Epithelial cell of esophagus (primary cell): ENCODE results near the gene SRGAP1.

ENCODE experiments used
- DNase-seq: peaks from one replicate; pipeline ENCODE4 v3.0.0; 2010; ENCODE audit warnings: low read depth
- H3K4me3 ChIP-seq: 2 replicates; pipeline ENCODE4 v1.5.1; 2011; ENCODE audit warnings: mild to moderate bottlenecking, low read length, control low read depth
- TF ChIP-seq, protein P1 (sequence below): IDR thresholded peaks from 2 replicates; pipeline ENCODE4 v1.5.1; 2011; ENCODE audit warnings: low read depth, mild to moderate bottlenecking, low read length, control low read depth, inconsistent platforms; ENCODE audit not compliant: insufficient read depth; ENCODE audit errors: missing control alignments

SRGAP1 gene

DNA sequence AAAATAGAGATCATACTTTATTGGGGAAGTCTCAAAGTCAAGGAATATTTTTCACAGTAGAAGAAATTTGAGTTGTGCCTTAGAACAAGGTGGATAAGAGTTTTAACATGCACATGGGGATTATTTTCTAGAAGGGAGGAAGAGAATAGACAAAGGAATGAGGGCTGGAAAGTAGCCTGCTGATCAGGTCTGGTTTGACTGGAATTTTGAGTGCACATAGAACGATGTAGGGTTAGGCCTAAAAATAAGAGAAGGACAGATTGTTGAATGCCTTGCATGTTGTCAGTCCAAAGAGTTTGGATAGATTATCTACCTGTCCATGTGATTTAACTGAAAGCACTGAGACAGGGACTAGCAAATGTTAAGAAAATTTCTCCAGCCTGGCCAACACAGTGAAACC lies 87.2 kb downstream of the SRGAP1 start:
- H3K4me3 ChIP-seq = no peak overlapping the region
- DNase-seq = peak; percentile 49
- TF ChIP-seq, protein P1, sequence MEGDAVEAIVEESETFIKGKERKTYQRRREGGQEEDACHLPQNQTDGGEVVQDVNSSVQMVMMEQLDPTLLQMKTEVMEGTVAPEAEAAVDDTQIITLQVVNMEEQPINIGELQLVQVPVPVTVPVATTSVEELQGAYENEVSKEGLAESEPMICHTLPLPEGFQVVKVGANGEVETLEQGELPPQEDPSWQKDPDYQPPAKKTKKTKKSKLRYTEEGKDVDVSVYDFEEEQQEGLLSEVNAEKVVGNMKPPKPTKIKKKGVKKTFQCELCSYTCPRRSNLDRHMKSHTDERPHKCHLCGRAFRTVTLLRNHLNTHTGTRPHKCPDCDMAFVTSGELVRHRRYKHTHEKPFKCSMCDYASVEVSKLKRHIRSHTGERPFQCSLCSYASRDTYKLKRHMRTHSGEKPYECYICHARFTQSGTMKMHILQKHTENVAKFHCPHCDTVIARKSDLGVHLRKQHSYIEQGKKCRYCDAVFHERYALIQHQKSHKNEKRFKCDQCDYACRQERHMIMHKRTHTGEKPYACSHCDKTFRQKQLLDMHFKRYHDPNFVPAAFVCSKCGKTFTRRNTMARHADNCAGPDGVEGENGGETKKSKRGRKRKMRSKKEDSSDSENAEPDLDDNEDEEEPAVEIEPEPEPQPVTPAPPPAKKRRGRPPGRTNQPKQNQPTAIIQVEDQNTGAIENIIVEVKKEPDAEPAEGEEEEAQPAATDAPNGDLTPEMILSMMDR = no peak

DNA sequence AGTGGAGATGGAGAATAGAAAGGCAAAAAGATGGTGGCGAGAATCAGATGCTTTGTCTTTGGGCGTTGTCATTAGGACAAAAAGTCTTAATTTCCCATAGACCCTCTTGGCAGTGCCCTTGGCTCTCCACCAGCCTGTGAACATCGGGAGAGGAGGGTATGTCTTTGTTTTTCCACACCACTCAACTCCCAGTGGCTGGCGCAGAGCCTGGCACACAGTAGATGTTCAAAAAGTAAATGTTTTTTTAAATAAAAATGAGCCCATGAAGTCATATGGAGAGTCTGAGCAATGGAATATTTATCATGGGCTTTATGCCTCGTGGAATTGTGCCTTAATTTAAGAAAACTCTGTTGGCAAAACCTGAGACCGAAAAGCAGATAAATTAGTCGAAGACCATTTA lies 90.4 kb downstream of the SRGAP1 start:
- TF ChIP-seq, protein P1 = no peak
- H3K4me3 ChIP-seq = no peak overlapping the region
- DNase-seq = no peak

DNA sequence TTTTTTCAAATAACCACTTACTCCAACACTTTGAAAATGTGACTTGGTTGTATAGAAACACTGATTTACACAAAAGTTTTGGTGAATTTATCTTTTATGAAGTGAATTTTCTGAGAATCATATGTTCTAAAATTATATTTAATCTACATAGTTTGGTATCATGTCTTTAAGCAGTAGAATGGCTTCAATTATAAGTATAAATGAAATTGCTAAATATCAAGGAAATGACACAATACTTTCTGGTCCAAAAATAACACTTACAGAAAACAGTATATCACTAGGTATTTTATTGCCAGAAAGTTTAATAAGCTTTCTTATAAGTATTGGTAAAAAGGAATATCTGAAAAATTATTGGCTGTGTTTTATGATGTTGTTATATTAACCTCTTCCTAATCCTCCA lies 90.9 kb downstream of the SRGAP1 start:
- TF ChIP-seq, protein P1 = no peak
- no peak for DNase-seq
- no peak overlapping the region for H3K4me3 ChIP-seq

DNA sequence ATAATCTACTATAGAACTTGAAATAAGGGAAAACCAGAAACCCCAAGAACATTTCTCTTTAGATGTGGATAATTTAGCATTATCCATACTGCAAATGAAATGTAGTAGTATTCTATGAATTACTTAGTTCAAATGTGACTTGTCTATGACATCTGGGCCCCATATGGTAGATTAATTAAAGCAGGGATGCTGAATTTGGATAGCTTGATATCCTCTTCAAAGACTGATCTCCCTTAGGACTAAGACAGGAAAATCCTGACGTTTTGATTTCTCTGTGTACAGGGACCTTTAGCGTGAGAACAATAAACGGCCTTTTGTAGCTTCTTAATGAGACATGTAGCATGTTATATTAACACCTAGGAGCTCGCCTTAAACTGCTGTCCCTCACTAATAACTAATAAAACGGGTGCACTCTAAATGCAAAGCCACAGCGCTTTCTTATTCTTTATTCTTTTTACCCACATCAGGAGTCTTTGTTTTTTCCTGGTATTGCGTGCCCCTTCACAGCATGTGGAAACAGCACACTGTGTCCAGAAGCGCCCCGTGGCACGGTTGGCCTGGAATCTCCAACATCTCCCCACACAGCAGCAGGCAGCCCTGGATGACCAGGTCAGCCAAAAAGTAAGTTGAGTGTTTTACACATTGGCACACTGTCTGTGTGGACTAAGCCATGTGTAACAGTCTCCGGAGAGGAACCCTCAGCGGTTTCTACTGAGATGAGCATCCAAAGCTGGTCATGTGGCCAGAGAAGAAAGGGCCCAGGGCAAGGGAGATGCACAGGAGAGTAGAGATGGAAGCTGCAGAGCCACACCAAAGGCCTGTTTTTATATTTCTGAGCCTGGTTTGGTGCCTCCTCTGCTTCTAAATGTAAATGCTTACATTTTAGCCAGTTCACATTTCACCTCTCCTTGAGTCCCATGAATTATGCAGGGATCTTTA lies 93.1 kb downstream of the SRGAP1 start:
- TF ChIP-seq, protein P1 = no peak
- H3K4me3 ChIP-seq = no peak overlapping the region
- no peak for DNase-seq

DNA sequence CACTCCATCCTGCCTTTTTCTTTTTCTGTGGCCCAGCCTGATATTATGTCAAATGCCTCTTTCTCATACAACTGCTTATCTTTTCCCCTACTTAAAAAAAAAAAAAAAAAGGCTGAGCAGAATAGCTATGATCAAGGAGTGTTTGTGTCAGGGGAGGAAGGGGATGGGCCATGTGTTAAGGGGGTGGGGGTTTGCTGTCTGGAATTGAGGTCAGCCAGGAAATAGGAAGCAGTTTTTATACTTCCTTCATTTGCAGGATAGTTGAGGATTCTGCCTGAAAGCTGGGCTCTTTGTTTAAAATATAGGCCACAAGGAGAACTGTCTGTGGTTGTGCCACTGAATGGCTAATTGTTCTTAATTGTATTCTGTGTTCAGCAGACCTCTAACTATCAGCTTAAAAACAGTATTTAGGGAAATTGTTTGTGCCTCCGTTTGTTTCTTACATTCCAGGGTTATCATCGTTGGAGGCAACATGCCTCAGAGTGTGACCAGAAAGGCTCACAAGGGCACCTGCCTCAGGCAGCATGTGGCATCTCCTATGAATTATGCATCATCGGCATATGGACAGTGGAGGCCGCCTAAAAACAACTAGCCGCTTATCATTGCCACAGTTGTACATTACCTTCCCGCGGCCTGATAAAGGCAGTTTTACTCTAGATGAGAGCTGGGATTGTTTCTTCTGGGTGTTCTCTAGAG lies 96.0 kb downstream of the SRGAP1 start:
- TF ChIP-seq, protein P1 = no peak
- H3K4me3 ChIP-seq = no peak overlapping the region

DNA sequence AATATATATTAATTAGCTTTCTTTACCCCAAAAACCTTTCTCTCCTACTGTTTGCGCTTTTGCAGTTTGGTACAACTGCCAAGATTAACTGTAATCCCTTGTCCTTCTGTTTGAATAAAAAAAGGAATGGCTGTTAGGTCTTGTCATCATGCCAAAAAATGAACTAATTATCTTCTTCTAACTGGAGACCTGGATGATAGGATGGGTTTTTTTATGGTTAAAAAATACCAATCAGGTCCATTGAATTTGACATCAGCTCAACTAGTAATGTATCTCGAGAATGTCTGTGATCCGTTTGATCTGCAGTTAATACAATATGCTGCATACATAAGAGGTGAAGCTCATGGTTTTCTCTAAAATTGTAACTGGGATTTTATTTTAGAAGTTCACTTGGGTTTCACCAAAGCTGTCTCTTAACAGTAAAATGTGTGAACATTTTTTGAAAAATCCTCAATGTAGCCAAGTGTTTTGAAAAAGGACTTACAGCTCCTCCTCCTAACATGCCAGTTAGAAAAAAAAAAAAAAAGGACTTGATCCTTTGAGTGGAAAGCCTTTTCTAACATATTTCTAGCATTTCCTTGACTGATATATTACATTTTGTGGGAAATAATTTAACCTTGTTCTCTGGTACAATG lies 96.8 kb downstream of the SRGAP1 start:
- no peak overlapping the region for H3K4me3 ChIP-seq
- DNase-seq = no peak
- TF ChIP-seq, protein P1 = no peak

More for the DNA sequence above, 96.0 kb downstream of the SRGAP1 start:
- DNase-seq = no peak
